HG03520 (cell line): ENCODE data around the gene IFI30.

Experiments used
- ATAC-seq: cut with Tn5 transposase; IDR thresholded peaks from one replicate; pipeline ENCODE4 v1.9.1; 2021; ENCODE audit warnings: mild to moderate bottlenecking, moderate library complexity; ENCODE audit not compliant: unreplicated experiment

Gene IFI30

GRCh38 chr19:18170714-18171255 lies 2.8 kb upstream of the IFI30 start:
- ATAC-seq = no peak

GRCh38 chr19:18171605-18172327 lies 1.8 kb upstream of the IFI30 start:
- ATAC-seq = no peak

GRCh38 chr19:18172331-18173053 lies 1.1 kb upstream of the IFI30 start:
- no peak for ATAC-seq

- ATAC-seq = no peak
These were observed 500 bp upstream of the IFI30 start for GRCh38 chr19:18173054-18173571.

- no peak for ATAC-seq
These were observed 1.4 kb downstream of the IFI30 start for GRCh38 chr19:18174983-18175382.

GRCh38 chr19:18176367-18177310 lies 3.0 kb downstream of the IFI30 start:
- no peak for ATAC-seq

GRCh38 chr19:18179957-18180356 lies 6.3 kb downstream of the IFI30 start:
- no peak for ATAC-seq

- no peak for ATAC-seq
These were observed 9.9 kb downstream of the IFI30 start for GRCh38 chr19:18183529-18183928.

- no peak for ATAC-seq
These were observed 11.9 kb downstream of the IFI30 start for GRCh38 chr19:18185538-18185937.

- no peak for ATAC-seq
These were observed 16.7 kb downstream of the IFI30 start for GRCh38 chr19:18190278-18190677.

- no peak for ATAC-seq
These were observed 18.0 kb downstream of the IFI30 start for GRCh38 chr19:18191640-18192062.

GRCh38 chr19:18192673-18193387 lies 19.2 kb downstream of the IFI30 start, which contains the start of gene MPV17L2:
Gene MPV17L2, plus strand, starts transcription at chr19:18193218. Its CDS starts 64 bp downstream, at chr19:18193282.
- peak; percentile 81 for ATAC-seq

- ATAC-seq = no peak
These were observed 20.0 kb downstream of the IFI30 start for GRCh38 chr19:18193388-18194180.

- no peak for ATAC-seq
These were observed 20.5 kb downstream of the IFI30 start for GRCh38 chr19:18194181-18194530.

- ATAC-seq = no peak
These were observed 21.1 kb downstream of the IFI30 start for GRCh38 chr19:18194554-18195238.

- no peak for ATAC-seq
These were observed 22.9 kb downstream of the IFI30 start for GRCh38 chr19:18196511-18196845.

GRCh38 chr19:18197306-18197705 lies 23.7 kb downstream of the IFI30 start:
- ATAC-seq = no peak

- ATAC-seq = no peak
These were observed 24.3 kb downstream of the IFI30 start for GRCh38 chr19:18197941-18198340.

GRCh38 chr19:18198374-18198773 lies 24.8 kb downstream of the IFI30 start:
- ATAC-seq = no peak
